ENCODE results near the gene PRCC. TPM values are rescaled to one million over a fixed set of nuclear protein-coding genes. Genes with fewer than 3 reads are reported as not detected.

The PRCC gene
- total RNA-seq, 2 experiments from 2014 or later = 49.5 to 50.0 TPM

DNA sequence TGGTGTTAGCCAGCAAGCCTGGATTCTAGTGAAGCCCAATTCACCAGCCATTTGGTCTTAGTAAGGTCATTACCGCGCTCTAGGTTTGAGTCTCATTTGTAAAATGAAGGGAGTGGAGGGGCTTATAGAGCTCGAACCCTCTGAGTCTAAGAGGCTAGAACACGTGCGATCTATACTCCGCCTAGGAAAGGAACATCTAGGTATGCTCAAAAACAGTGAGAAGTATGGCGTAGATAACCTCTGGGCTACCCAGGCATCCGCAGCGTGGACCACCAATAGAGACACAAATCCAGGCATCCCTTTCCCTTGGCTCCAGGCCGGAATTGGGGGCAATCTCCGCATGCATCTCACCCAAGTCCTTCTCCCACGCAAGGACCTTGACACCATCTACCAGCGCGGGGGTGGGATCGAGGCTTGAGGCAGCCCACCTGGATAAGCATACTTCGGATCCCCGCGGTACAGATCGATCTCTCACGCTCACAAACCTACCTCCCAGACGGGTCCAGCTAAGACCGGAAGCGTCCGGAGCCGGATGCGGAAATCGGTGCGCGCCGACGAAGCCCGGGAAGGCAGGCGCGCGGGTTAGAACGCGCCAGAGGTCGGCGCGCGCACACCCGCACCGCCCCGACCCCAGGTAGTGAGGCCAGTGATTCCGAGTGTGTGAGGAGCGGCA lies 39.3 kb upstream of the PRCC start, which contains the start of gene METTL25B:
Gene METTL25B, plus strand, starts transcription at position 544 of the 673 bp plus-strand sequence. CDS start 636 bp downstream, outside the sequence.
- Mint-ChIP-seq H3K4me1 (ENCODE audit: low read depth) (peaks cover 30% of the 10 kb centered on the region), H3K9me3 (no peaks in the 10 kb centered on the region), H3K27me3 (no peaks in the 10 kb centered on the region), H3K27ac (peak within 1 kb of the TSS; percentile 98), H3K4me3 (no peak within 1 kb of the TSS), H3K36me3 (ENCODE audit: low read depth) (peaks cover 40% of the 10 kb centered on the region)
- DNase-seq (peak in 13 of 14 experiments; percentile 43 to 87 (median 60)), ATAC-seq (ENCODE audit: poor library complexity) (peak; percentile 56)
- peak within 1 kb of the TSS; percentile 99 for H3K4me3 ChIP-seq (ENCODE audit: low read length)
- H3K9me3 ChIP-seq (ENCODE audit: control insufficient read depth in 1 of 2, insufficient read depth in 1 of 2, low read length in 2 of 2) = no peaks in the 10 kb centered on the region
- peaks cover 32% of the 10 kb centered on the region for H3K36me3 ChIP-seq (ENCODE audit: insufficient read depth, low read length)
- CTCF ChIA-PET = interaction anchor here (0.6 to 5.1 kb wide), 10 partner anchors 13 to 842 kb away, joined by 3 to 119 read pairs (median 36); partner anchors contain the start of genes CRABP2, HDGF, MRPL24 and NTRK1
- peak within 1 kb of the TSS; percentile 90 to 98 for H3K27ac ChIP-seq (ENCODE audit: low read depth in 1 of 2, low read length in 2 of 2)
- TF ChIP-seq, protein P1, sequence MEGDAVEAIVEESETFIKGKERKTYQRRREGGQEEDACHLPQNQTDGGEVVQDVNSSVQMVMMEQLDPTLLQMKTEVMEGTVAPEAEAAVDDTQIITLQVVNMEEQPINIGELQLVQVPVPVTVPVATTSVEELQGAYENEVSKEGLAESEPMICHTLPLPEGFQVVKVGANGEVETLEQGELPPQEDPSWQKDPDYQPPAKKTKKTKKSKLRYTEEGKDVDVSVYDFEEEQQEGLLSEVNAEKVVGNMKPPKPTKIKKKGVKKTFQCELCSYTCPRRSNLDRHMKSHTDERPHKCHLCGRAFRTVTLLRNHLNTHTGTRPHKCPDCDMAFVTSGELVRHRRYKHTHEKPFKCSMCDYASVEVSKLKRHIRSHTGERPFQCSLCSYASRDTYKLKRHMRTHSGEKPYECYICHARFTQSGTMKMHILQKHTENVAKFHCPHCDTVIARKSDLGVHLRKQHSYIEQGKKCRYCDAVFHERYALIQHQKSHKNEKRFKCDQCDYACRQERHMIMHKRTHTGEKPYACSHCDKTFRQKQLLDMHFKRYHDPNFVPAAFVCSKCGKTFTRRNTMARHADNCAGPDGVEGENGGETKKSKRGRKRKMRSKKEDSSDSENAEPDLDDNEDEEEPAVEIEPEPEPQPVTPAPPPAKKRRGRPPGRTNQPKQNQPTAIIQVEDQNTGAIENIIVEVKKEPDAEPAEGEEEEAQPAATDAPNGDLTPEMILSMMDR (IDR thresholded peaks at IDR 0.05) = no peak
- peaks cover 52% of the 10 kb centered on the region for H3K4me1 ChIP-seq (ENCODE audit: insufficient read depth, low read length)
- POLR2A ChIA-PET = interaction anchor here (0.6 to 5.9 kb wide), 21 partner anchors 11 to 612 kb away, joined by 3 to 107 read pairs (median 4); partner anchors contain the start of genes CRABP2, HDGF, MEF2D and MRPL24
- no peaks in the 10 kb centered on the region for H3K27me3 ChIP-seq (ENCODE audit: control insufficient read depth in 1 of 2, insufficient read depth in 2 of 2, low read length in 2 of 2)
- intact Hi-C loops (cut with DNase I, micrococcal nuclease) = loop anchor here (1.0 to 10.0 kb wide), 8 partner anchors 23 to 223 kb away; partner anchors contain the start of genes HDGF (in 1 of the 2), MEF2D (in 1 of the 2), NTRK1 (in 1 of the 2) and PRCC (in 1 of the 2)

DNA sequence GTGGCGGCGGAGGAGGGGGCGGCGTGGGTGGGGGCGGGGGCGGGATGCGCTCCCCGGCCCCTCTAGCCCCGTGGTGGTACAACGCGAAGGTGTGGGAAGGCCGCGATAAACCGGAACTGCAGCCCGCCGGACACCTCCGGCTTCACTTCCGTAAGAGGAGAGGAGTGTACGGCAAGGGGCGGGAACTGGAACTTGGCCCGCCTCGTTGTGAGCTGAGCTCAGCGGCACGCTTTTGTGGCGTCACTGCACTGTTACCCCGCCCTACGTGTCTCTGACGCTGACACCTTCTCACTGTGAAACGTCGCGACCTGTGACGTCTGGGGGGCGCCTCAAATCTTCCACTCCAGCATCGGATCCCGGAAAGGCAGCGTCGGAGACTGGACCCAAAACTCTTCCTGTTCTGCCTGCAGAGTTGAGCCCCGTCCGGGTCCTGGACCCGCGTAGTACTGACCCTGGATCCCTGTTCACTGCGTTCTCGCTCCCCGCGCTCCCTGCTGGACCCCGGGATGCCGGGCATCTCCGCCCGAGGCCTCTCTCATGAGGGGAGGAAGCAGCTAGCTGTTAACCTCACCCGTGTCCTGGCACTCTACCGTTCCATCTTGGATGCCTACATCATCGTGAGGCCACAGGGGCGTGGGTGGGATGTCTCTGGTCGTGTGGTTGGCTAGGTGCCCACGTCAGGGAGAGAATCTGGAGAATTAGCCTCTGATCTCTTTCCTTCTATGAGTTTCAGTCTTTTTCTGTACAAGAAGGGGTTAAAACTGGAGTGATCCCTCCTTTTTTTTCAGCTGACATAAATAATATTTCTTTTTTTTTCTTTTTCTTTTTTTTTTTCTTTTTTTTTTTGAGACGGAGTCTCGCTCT lies 38.5 kb upstream of the PRCC start, which contains the start of gene ISG20L2:
Gene ISG20L2, minus strand, starts transcription at position 168 of the 864 bp plus-strand sequence. CDS start 1,114 bp downstream, outside the sequence.
- POLR2A ChIA-PET = interaction anchor here (0.6 to 5.9 kb wide), 20 partner anchors 10 to 613 kb away, joined by 3 to 107 read pairs (median 4); partner anchors contain the start of genes CRABP2, HDGF, MEF2D and MRPL24
- ATAC-seq (ENCODE audit: poor library complexity) (peak; percentile 90), DNase-seq (peak; percentile 80 to 99 (median 90))
- no peak within 1 kb of the TSS for H3K4me3 Mint-ChIP-seq
- CTCF ChIA-PET = interaction anchor here (0.6 to 5.1 kb wide), 7 partner anchors 12 to 131 kb away, joined by 3 to 62 read pairs (median 20); partner anchors contain the start of genes CRABP2, MRPL24, NTRK1 and PRCC
- peaks cover 34% of the 10 kb centered on the region for H3K36me3 Mint-ChIP-seq (ENCODE audit: low read depth)
- Histone ChIP-seq H3K4me3 (ENCODE audit: low read length) (peak within 1 kb of the TSS; percentile 99), H3K36me3 (ENCODE audit: insufficient read depth, low read length) (peaks cover 26% of the 10 kb centered on the region), H3K9me3 (ENCODE audit: control insufficient read depth in 1 of 2, insufficient read depth in 1 of 2, low read length in 2 of 2) (no peaks in the 10 kb centered on the region), H3K27ac (ENCODE audit: low read depth in 1 of 2, low read length in 2 of 2) (peak within 1 kb of the TSS; percentile 90 to 98), H3K4me1 (ENCODE audit: insufficient read depth, low read length) (peaks cover 48% of the 10 kb centered on the region), H3K27me3 (ENCODE audit: control insufficient read depth in 1 of 2, insufficient read depth in 2 of 2, low read length in 2 of 2) (no peaks in the 10 kb centered on the region)
- H3K9me3 Mint-ChIP-seq = no peaks in the 10 kb centered on the region
- TF ChIP-seq, protein P1 (IDR thresholded peaks at IDR 0.05) = no peak
- H3K27me3 Mint-ChIP-seq = no peaks in the 10 kb centered on the region
- peak within 1 kb of the TSS; percentile 98 for H3K27ac Mint-ChIP-seq
- H3K4me1 Mint-ChIP-seq (ENCODE audit: low read depth) = peaks cover 23% of the 10 kb centered on the region
- intact Hi-C loops (cut with DNase I, micrococcal nuclease) = loop anchor here (1.0 to 10.0 kb wide), 6 partner anchors 22 to 224 kb away; partner anchors contain the start of genes HDGF (in 1 of the 2), MEF2D (in 1 of the 2), NTRK1 (in 1 of the 2) and PRCC (in 1 of the 2)

Data from CD4-positive, alpha-beta T cell (primary cell).